SK-N-SH (cell line): ENCODE results near the gene ABR. TPM values are rescaled to one million over a fixed set of nuclear protein-coding genes. Genes with fewer than 3 reads are reported as not detected.

Source experiments
- CTCF ChIA-PET: fragments of 300-600, 350-600 bp; formaldehyde crosslinking; extraction: SDS; loops from one replicate; lab custom pipeline; 2021; lab: Yijun Ruan, JAX
- POLR2A ChIA-PET: fragments of 350-600 bp; sonication (Branson Sonifier 250); formaldehyde crosslinking; extraction: SDS; loops from one replicate; lab custom pipeline; 2020; ENCODE audit warnings: antibody characterized with exemption, inconsistent platforms; lab: Yijun Ruan, JAX
- DNase-seq: peaks from one replicate; pipeline ENCODE4 v3.0.0; 2012
- H2AFZ ChIP-seq: fragments of 200-600 bp; sonication (generic); 2 replicates; pipeline ENCODE4 v1.8.1; 2016; ENCODE audit warnings: antibody characterized with exemption, mild to moderate bottlenecking, low read depth
- H3F3A ChIP-seq: fragments of 200-600 bp; sonication (generic); replicated peaks from 2 replicates; pipeline ENCODE3; 2016; ENCODE audit warnings: antibody characterized with exemption, mild to moderate bottlenecking; ENCODE audit not compliant: insufficient read depth
- H3K27ac ChIP-seq, 2 experiments: fragments of 200-500 bp in 1 of 2; fragments of 200-600 bp in 1 of 2; sonication (Bioruptor generic) in 1 of 2; sonication (generic), shearing (Covaris generic) in 1 of 2; 2 replicates each; pipeline versions ENCODE4 v1.5.1 to v1.6.1; 2014 to 2016; ENCODE audit warnings: low read depth in 2 of 2, inconsistent platforms in 1 of 2, low read length in 1 of 2, mild to moderate bottlenecking in 1 of 2, mixed read lengths in 1 of 2
- H3K27me3 ChIP-seq: fragments of 200-600 bp; sonication (generic), shearing (Covaris generic); 2 replicates; pipeline ENCODE4 v1.6.1; 2016; ENCODE audit warnings: mixed run types; ENCODE audit not compliant: insufficient read depth
- H3K36me3 ChIP-seq, 2 experiments: fragments of 200-500 bp in 1 of 2; fragments of 200-600 bp in 1 of 2; sonication (Bioruptor generic) in 1 of 2; sonication (generic) in 1 of 2; replicated peaks in 1 of 2; 2 replicates each; pipeline versions ENCODE3 to v1.5.1; 2014 to 2016; ENCODE audit warnings: low read length in 1 of 2, mild to moderate bottlenecking in 1 of 2; ENCODE audit not compliant: insufficient read depth in 2 of 2, control insufficient read depth in 1 of 2
- H3K4me1 ChIP-seq, 2 experiments: fragments of 200-500 bp in 1 of 2; fragments of 200-600 bp in 1 of 2; sonication (Bioruptor generic) in 1 of 2; sonication (generic), shearing (Covaris generic) in 1 of 2; 2 replicates each; pipeline versions ENCODE4 v1.5.1 to v1.6.1; 2014 to 2016; ENCODE audit warnings: low read depth in 1 of 2, low read length in 1 of 2, mixed run types in 1 of 2; ENCODE audit not compliant: insufficient read depth in 2 of 2, control insufficient read depth in 1 of 2
- H3K4me2 ChIP-seq: fragments of 200-600 bp; sonication (generic), shearing (Covaris generic); 2 replicates; pipeline ENCODE4 v1.6.1; 2017; ENCODE audit warnings: mixed run types
- H3K4me3 ChIP-seq, 2 experiments: fragments of 200-500 bp in 1 of 2; fragments of 200-600 bp in 1 of 2; sonication (Bioruptor generic) in 1 of 2; sonication (generic), shearing (Covaris generic) in 1 of 2; 2 replicates each; pipeline versions ENCODE4 v1.5.1 to v1.8.1; 2014 to 2016; ENCODE audit warnings: low read depth in 2 of 2, inconsistent platforms in 1 of 2, low read length in 1 of 2, mild to moderate bottlenecking in 1 of 2, mixed read lengths in 1 of 2, moderate library complexity in 1 of 2
- H3K79me2 ChIP-seq: fragments of 200-600 bp; sonication (generic); 2 replicates; pipeline ENCODE4 v1.8.1; 2017; ENCODE audit warnings: mild to moderate bottlenecking; ENCODE audit not compliant: insufficient read depth
- H3K9ac ChIP-seq: fragments of 200-600 bp; sonication (generic); 2 replicates; pipeline ENCODE4 v1.6.1; 2017; ENCODE audit warnings: mixed run types
- H3K9me2 ChIP-seq: fragments of 200-600 bp; sonication (generic); 2 replicates; pipeline ENCODE4 v1.6.1; 2017; ENCODE audit warnings: mixed run types
- H3K9me3 ChIP-seq: fragments of 200-600 bp; sonication (generic); 2 replicates; pipeline ENCODE4 v1.6.1; 2017; ENCODE audit warnings: mixed run types, mild to moderate bottlenecking, moderate library complexity
- H4K20me1 ChIP-seq: fragments of 200-600 bp; sonication (generic); 2 replicates; pipeline ENCODE4 v1.6.1; 2017; ENCODE audit warnings: mild to moderate bottlenecking, mixed run types; ENCODE audit not compliant: insufficient read depth
- FOXJ3 ChIP-seq: sonication (generic); formaldehyde crosslinking; IDR thresholded peaks from 2 replicates; pipeline ENCODE4 v1.5.1; 2020; ENCODE audit warnings: mild to moderate bottlenecking, missing genetic modification reagents
- JUND ChIP-seq: IDR thresholded peaks from 2 replicates; pipeline ENCODE4 v1.4.0; 2012
- MXI1 ChIP-seq: IDR thresholded peaks from 2 replicates; pipeline ENCODE4 v1.6.1; 2012; ENCODE audit warnings: mild to moderate bottlenecking, low read depth, low read length, improper control_type of control experiment
- PBX3 ChIP-seq: IDR thresholded peaks from 2 replicates; pipeline ENCODE4; 2012
- RAD21 ChIP-seq: IDR thresholded peaks from 2 replicates; pipeline ENCODE4 v1.6.1; 2012; ENCODE audit warnings: mild to moderate bottlenecking, low read length
- RCOR1 ChIP-seq: fragments of 150-350 bp; IDR thresholded peaks from 2 replicates; pipeline ENCODE4 v1.6.1; 2017; ENCODE audit warnings: antibody characterized with exemption, low read length
- SIN3A ChIP-seq: IDR thresholded peaks from 2 replicates; pipeline ENCODE4 v1.6.1; 2012; ENCODE audit warnings: low read depth, mild to moderate bottlenecking, low read length, moderate library complexity, borderline replicate concordance
- TAF1 ChIP-seq: IDR thresholded peaks from 2 replicates; pipeline ENCODE4 v1.6.1; 2012; ENCODE audit warnings: low read depth, mild to moderate bottlenecking, low read length, moderate library complexity, borderline replicate concordance
- WGBS: methylation state at CpG from one replicate; pipeline ENCODE4 v1.1.6; 2017; ENCODE audit warnings: low lambda C conversion rate; 5-methylcytosine and 5-hydroxymethylcytosine counted together
- polyA plus RNA-seq, 3 experiments: library from polyadenylated mRNA; depleted of rRNA; stranded (reverse); fragments of >200 nt; gene quantifications; 2 replicates each; pipeline ENCODE4 v1.2.3, GENCODE V29; 2012
- TF ChIP-seq, protein P1 (sequence below): fragments of 150-350 bp; IDR thresholded peaks from 2 replicates; pipeline ENCODE4 v1.6.1; 2016; ENCODE audit warnings: mild to moderate bottlenecking, low read depth, low read length
- TF ChIP-seq, protein P2 (sequence below): IDR thresholded peaks from 2 replicates; pipeline ENCODE4 v1.4.0; 2012; ENCODE audit warnings: low read depth

The ABR gene
- polyA plus RNA-seq, 1 of the 3 experiments (the other 2 are of a cell fraction), result 117 TPM

DNA sequence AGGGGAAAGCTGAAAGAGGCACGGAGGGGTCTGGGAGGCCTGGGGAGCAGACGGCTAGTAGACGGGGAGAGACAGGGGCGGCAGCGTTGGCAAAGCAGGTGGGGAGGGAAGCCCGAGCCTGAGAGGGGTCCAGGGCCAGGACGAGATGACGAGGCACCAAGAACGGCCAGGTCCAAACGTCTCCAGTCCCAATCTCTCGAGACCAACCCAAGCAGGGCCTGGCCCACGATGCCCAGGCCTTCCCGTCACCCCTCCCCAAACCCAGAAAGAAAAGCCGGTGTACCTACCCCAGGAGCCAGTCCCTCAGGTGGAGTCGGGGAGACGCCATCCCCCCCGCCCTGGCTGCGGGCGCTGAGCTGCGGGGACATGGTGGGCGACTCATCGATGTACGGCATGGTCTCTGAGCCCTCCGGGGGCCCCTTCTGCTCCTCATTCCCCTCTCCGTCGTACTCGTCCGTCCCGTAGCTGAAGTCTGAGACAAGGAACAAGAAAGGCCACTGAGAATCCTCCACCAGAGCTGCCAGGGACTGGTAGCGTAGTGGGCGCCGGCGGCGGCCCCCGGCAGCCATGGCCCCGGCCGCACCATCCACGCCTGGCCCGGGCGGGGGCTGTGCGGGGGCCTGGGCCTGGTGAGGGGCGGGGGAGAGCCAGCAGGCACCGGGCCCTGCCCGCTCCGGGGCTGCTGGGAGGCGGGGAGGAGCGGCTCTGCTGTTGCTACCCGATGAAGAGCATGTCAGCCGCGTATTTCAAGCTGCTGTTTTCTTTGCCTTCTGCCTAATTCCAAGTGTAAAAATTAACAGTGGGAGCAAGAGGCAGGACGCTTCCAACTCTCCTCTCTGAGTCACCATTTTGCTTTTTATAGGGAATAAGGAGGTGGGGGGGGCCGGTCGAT, 54.6 kb downstream of the ABR start:
- Histone ChIP-seq H3K27me3 (no peaks in the 10 kb centered on the region), H3K4me1 (peaks cover 0 to 6% of the 10 kb centered on the region in 2 experiments; a peak in 1 of 4 replicates), H4K20me1 (no peaks in the 10 kb centered on the region), H3F3A (no peaks in the 10 kb centered on the region), H3K9ac (no peak overlapping the region), H3K9me2 (no peaks in the 10 kb centered on the region), H3K4me2 (no peak overlapping the region), H3K4me3 (no peak overlapping the region), H3K27ac (no peak overlapping the region), H2AFZ (0 out of 2 replicates have a peak overlapping the region, but pooled peaks have one; percentile 35), H3K79me2 (no peaks in the 10 kb centered on the region), H3K36me3 (no peaks in the 10 kb centered on the region), H3K9me3 (no peaks in the 10 kb centered on the region)
- 92% methylated on average over 46 of the region's 53 CpGs for WGBS
- CTCF ChIA-PET, result interaction anchor here (1.3 to 10.4 kb wide), 4 partner anchors 16 to 83 kb away, joined by 3 to 248 read pairs (median 37); no protein-coding TSS in a partner anchor
- POLR2A ChIA-PET, result no interaction called here
- TF ChIP-seq FOXJ3 (CRISPR knock-in tag) (no peak), RAD21 (no peak), RCOR1 (no peak), JUND (no peak), PBX3 (no peak), MXI1 (no peak), TAF1 (no peak)
- TF ChIP-seq, protein P1, sequence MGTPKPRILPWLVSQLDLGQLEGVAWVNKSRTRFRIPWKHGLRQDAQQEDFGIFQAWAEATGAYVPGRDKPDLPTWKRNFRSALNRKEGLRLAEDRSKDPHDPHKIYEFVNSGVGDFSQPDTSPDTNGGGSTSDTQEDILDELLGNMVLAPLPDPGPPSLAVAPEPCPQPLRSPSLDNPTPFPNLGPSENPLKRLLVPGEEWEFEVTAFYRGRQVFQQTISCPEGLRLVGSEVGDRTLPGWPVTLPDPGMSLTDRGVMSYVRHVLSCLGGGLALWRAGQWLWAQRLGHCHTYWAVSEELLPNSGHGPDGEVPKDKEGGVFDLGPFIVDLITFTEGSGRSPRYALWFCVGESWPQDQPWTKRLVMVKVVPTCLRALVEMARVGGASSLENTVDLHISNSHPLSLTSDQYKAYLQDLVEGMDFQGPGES, result no peak
- TF ChIP-seq, protein P2, sequence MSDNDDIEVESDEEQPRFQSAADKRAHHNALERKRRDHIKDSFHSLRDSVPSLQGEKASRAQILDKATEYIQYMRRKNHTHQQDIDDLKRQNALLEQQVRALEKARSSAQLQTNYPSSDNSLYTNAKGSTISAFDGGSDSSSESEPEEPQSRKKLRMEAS, result no peak
- DNase-seq, result no peak

- Histone ChIP-seq H3K36me3 (no peaks in the 10 kb centered on the region), H3K9ac (no peak overlapping the region), H3K9me3 (no peaks in the 10 kb centered on the region), H4K20me1 (no peaks in the 10 kb centered on the region), H2AFZ (no peak overlapping the region), H3K27ac (no peak overlapping the region), H3K4me2 (no peak overlapping the region), H3K4me1 (peaks cover 0 to 6% of the 10 kb centered on the region in 2 experiments; a peak in 1 of 4 replicates), H3K9me2 (no peaks in the 10 kb centered on the region), H3K27me3 (no peaks in the 10 kb centered on the region), H3K4me3 (no peak overlapping the region), H3K79me2 (no peaks in the 10 kb centered on the region), H3F3A (no peaks in the 10 kb centered on the region)
- ChIA-PET POLR2A (no interaction called here), CTCF (interaction anchor here (0.9 to 10.4 kb wide), 11 partner anchors 12 to 84 kb away, joined by 3 to 248 read pairs (median 11); no protein-coding TSS in a partner anchor)
- TF ChIP-seq, protein P1, result no peak
- TF ChIP-seq SIN3A, result no peak
- peak; percentile 51 for DNase-seq
- WGBS, result 81% methylated on average over 21 of the region's 27 CpGs
These were observed 55.7 kb downstream of the ABR start for GRCh38 chr17:1123921-1124715.
